ENCODE measurements around the gene KATNA1. TPM values are rescaled to one million over a fixed set of nuclear protein-coding genes. Genes with fewer than 3 reads are reported as not detected.
A peak's percentile ranks its signal among the peaks of the same experiment; 100 is the strongest.

Gene KATNA1
- total RNA-seq, 1 donor from 2014 or later = 15.0 TPM

DNA sequence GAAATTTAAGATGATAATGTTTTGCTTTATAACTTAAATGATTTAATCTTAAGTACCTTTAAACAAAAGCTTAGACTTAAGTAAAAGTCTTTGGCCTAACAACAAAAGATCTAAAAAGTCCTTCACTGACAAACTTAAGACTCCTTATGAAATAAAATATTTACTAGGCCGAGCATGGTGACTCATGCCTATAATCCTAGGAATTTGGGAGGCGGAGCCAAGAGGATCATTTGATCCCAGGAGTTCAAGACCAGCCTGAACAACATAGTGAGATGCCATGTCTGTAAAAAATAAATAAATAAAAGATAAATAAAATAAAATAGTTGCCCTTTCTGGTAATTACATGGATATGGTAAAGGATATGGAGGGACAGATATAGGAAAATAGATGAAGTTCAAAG, 12.4 kb downstream of the KATNA1 start:
- H3K9me3 Mint-ChIP-seq = no peaks in the 10 kb centered on the region
- H3K4me1 Mint-ChIP-seq = no peaks in the 10 kb centered on the region
- H3K27ac Mint-ChIP-seq (ENCODE audit: unreplicated experiment) = no peak overlapping the region
- TF ChIP-seq, protein P1, sequence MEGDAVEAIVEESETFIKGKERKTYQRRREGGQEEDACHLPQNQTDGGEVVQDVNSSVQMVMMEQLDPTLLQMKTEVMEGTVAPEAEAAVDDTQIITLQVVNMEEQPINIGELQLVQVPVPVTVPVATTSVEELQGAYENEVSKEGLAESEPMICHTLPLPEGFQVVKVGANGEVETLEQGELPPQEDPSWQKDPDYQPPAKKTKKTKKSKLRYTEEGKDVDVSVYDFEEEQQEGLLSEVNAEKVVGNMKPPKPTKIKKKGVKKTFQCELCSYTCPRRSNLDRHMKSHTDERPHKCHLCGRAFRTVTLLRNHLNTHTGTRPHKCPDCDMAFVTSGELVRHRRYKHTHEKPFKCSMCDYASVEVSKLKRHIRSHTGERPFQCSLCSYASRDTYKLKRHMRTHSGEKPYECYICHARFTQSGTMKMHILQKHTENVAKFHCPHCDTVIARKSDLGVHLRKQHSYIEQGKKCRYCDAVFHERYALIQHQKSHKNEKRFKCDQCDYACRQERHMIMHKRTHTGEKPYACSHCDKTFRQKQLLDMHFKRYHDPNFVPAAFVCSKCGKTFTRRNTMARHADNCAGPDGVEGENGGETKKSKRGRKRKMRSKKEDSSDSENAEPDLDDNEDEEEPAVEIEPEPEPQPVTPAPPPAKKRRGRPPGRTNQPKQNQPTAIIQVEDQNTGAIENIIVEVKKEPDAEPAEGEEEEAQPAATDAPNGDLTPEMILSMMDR (conservative IDR thresholded peaks at IDR 0.05) = no peak
- H3K27me3 Mint-ChIP-seq (ENCODE audit: low read depth) = no peaks in the 10 kb centered on the region
- no peak for DNase-seq (ENCODE audit: low read depth, low spot score)
- H3K36me3 Mint-ChIP-seq (ENCODE audit: low read depth) = no peaks in the 10 kb centered on the region
- H3K4me3 Mint-ChIP-seq = no peak overlapping the region

DNA sequence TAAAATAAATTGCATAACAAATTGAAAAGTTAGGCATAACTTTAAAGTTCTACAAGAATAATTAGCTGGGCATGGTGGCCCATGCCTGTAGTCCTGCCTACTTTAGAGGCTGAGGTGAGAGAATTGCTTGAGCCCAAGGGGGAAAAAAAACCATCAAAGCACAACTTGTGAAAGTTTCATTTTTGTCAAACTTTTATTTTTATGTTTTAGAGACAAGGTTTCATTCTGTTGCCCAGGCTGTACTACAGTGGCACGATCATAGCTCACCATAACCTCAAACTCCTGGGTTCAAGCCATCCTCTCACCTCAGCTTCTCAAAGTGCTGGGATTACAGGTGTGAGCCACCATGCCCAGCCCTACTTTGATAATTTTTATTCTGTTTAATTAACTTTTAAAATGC, 14.2 kb downstream of the KATNA1 start:
- Mint-ChIP-seq H3K27me3 (ENCODE audit: low read depth) (no peaks in the 10 kb centered on the region), H3K4me1 (no peaks in the 10 kb centered on the region), H3K9me3 (no peaks in the 10 kb centered on the region), H3K36me3 (ENCODE audit: low read depth) (peaks cover under 1% of the 10 kb centered on the region), H3K27ac (ENCODE audit: unreplicated experiment) (no peak overlapping the region), H3K4me3 (no peak overlapping the region)
- DNase-seq (ENCODE audit: low read depth, low spot score) = no peak
- TF ChIP-seq, protein P1 (conservative IDR thresholded peaks at IDR 0.05) = no peak

DNA sequence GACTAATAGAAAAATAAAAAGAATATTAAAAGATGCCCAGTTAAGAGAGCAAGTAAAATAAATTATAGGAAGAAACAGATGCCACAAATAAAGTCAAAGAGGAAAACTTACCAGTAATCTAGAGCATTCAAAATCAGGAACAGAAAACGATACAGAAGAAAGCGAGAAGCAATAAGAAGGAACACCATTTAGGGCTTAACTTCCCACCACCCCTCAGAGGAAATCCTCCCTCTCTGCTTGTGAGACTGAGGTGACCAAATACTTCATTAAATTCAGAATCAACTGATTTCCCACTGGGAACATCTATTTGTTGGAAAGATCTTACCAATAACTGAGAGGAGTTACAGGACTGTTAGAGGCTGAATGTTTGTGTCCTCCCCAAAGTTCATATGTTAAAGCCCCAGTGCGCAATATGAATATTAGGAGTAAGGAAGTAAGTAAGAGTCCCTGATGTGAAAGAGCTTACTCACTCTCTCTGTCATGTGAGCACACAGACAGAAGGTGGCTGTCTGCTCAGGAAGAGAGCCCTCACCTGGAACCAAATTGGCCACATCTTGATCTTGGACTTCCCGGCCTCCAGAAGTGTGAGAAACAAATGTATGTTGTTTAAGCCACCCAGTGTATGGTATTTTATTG, 19.5 kb downstream of the KATNA1 start:
- H3K4me1 Mint-ChIP-seq = no peaks in the 10 kb centered on the region
- no peak overlapping the region for H3K4me3 Mint-ChIP-seq
- no peaks in the 10 kb centered on the region for H3K27me3 Mint-ChIP-seq (ENCODE audit: low read depth)
- no peak overlapping the region for H3K27ac Mint-ChIP-seq (ENCODE audit: unreplicated experiment)
- DNase-seq (ENCODE audit: low read depth, low spot score) = no peak
- H3K36me3 Mint-ChIP-seq (ENCODE audit: low read depth) = peaks cover 7% of the 10 kb centered on the region
- H3K9me3 Mint-ChIP-seq = no peaks in the 10 kb centered on the region
- TF ChIP-seq, protein P1 (conservative IDR thresholded peaks at IDR 0.05) = no peak

DNA sequence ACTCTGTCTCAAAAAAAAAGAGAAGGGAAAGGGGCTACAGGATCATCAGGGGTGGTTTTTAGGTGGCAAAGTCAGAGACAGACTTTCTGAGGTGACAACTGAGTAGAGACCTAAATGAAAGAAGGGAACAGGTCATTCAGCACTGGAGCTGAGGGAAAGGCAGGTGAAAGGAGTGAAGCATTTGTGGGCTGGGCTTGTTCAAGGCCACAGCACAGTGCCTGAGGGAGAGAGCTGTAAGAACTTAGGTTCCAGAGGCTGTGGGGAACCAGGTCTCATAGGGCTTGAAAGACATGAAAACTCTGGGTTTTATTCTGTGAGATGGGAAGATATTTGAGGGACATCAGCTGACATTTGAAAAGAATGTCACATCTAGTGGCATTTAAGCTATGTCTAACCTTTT, 20.8 kb downstream of the KATNA1 start:
- Mint-ChIP-seq H3K4me3 (no peak overlapping the region), H3K27me3 (ENCODE audit: low read depth) (no peaks in the 10 kb centered on the region), H3K9me3 (no peaks in the 10 kb centered on the region), H3K36me3 (ENCODE audit: low read depth) (peaks cover 10% of the 10 kb centered on the region), H3K27ac (ENCODE audit: unreplicated experiment) (peak overlapping the region; percentile 75), H3K4me1 (no peaks in the 10 kb centered on the region)
- no peak for DNase-seq (ENCODE audit: low read depth, low spot score)
- TF ChIP-seq, protein P1 (conservative IDR thresholded peaks at IDR 0.05) = no peak

DNA sequence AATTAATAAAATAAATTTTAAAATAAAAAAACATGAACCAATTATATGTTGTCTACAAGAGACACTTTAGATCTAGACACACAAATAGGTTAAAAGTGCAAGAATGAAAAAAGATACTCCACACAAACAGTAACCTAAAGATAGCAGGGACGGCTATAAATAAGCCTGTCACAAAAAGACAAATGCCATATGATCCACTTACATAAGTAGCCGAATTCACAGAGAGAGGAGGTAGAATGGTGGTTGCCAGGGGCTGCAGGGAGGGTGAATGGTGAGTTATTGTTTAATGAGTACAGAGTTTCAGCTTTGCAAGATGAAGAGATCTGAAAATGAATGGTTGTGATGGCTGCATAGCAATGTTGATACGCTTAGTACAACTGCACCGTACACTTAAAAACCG, 32.7 kb downstream of the KATNA1 start:
- H3K27me3 Mint-ChIP-seq (ENCODE audit: low read depth) = no peaks in the 10 kb centered on the region

More for the DNA sequence above, 32.7 kb downstream of the KATNA1 start:
- DNase-seq (ENCODE audit: low read depth, low spot score) = no peak
- Mint-ChIP-seq H3K27ac (ENCODE audit: unreplicated experiment) (no peak overlapping the region), H3K36me3 (ENCODE audit: low read depth) (peaks cover 24% of the 10 kb centered on the region), H3K4me1 (peaks cover 6% of the 10 kb centered on the region), H3K9me3 (peaks cover 4% of the 10 kb centered on the region), H3K4me3 (no peak overlapping the region)
- TF ChIP-seq, protein P1 (conservative IDR thresholded peaks at IDR 0.05) = no peak

All from neural crest cell (in vitro differentiated cells).